Glomerular visceral epithelial cell (primary cell): Measurements from ENCODE around the gene RENBP.
A peak's percentile ranks its signal among the peaks of the same experiment; 100 is the strongest.
"Not testable (repeated sequence)": the region's sequence is repeated elsewhere in the genome, so short reads cannot be mapped to it uniquely, and the experiment has no call there.

Experiments
- DNase-seq: peaks from one replicate; pipeline ENCODE4 v3.0.0-alpha.2; 2016; ENCODE audit errors: extremely low spot score

The RENBP gene

DNA sequence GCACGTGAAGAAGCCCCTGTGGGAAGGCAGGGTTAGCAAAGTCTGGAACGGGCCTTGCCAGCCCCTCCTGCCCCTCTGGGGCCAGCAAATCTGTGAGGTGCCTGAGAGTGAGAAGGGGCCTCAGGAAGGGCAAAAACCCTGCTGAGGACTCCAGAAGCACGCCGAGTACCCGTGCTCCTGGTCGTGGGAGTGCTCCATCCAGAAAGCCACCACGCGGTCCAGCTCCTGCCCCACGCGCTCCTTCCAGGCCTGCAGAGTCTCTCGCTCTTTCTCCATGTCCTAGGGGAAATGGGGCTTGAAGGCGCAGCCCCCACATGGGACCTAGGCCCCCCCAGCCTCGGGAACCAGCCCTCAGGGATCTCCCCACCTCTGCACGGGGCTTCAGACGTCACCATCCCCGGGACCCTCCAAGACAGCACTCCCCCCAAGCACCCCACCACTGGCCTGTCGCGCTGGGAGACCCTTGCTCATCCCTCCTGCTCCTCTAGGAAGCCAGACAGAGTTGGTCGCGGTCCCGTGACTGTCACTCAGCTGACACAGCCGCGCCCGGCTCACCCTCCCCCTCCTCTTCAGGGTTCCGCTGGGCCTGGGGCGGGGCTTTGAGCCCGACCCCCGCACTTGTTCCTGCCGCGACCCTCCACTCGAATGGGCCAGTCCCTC, at the start of gene RENBP:
RENBP (minus strand) TSS at position 504 of the 660 bp plus-strand sequence; CDS start at position 471, 33 bp downstream.
- no peak for DNase-seq

DNA sequence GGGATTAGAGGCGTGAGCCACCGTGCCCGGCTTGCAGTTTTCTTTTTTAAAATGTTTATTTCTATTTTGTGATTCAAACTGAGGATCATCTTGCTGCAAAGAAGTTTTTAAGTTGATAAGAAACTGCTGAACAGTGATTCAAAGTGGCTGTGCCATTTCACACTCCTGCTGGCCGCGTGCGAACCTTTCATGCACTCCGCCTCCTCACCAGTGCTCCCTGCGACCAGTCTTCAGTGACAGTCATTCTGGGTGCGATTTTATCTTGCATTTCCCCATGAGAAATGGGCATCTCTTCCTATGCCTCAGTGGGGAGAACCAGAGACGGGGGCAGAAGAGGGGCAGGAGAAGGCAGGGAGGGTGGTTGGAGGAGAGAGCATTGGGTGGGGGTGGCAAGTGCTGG, 49.5 kb upstream of the RENBP start:
- no peak for DNase-seq

DNA sequence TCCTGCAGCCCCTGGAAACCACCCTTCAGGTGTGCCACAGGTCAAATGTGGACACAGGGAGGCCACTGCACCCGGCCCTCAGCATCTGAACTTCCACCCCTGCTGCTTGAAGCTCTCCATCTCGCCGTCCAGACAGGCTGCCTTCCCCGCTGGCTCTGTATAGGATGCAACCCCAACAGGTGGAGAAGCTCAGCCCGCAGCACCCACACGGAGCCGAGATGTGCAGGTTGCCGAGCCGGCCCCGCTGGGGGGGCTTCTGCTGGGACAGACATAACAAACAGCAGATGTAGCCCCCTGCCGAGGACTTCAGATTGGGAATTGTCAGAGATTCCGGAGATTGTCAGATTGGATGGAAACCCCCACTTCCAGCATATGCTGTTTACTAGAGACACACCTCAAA, 48.6 kb upstream of the RENBP start:
- no peak for DNase-seq

DNA sequence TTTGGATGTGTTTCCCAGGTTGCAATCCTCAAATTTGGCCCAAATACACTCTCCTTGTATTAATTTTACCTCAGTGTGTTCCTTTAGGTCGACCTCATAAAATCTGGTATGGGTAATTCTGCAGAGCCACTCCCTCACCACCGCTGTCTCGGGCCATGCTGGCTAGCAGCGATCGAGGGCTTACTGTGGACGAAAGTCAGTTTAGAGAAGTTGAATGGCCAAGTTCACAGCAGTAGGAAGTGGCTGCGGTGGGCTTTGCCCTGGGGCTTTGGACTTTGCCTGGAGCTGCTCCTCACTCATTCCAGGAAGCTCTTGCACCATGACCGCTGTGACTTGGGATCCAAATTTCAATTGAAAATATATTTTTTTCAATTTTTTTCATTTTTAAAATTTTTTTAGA, 47.7 kb upstream of the RENBP start:
- DNase-seq: no peak

DNA sequence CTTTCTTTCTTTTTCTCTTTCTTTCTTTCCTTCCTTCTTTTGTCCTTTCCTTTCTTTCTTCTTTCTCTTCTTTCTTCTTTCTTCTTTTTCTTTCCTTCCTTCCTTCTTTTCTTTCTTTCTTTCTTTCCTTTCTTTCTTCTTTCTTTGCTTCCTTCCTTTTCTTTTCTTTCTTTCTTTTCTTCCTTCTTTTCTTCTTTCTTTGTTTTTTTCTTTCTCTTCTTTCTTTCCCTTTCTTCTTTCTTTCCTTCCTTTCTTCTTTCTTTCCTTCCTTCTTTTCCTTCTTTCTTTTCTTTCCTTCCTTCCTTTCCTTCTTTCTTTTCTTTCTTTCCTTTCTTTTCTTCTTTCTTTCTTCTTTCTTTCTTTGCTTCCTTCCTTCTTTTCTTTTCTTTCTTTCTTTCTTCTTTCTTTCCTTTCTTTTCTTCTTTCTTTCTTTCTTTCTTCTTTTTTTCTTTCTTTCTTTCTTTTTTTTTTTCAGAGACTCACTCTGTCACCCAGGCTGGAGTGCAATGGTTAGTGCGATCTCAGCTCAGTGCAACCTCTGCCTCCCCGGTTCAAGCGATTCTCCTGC, 46.7 kb upstream of the RENBP start:
- no peak for DNase-seq

DNA sequence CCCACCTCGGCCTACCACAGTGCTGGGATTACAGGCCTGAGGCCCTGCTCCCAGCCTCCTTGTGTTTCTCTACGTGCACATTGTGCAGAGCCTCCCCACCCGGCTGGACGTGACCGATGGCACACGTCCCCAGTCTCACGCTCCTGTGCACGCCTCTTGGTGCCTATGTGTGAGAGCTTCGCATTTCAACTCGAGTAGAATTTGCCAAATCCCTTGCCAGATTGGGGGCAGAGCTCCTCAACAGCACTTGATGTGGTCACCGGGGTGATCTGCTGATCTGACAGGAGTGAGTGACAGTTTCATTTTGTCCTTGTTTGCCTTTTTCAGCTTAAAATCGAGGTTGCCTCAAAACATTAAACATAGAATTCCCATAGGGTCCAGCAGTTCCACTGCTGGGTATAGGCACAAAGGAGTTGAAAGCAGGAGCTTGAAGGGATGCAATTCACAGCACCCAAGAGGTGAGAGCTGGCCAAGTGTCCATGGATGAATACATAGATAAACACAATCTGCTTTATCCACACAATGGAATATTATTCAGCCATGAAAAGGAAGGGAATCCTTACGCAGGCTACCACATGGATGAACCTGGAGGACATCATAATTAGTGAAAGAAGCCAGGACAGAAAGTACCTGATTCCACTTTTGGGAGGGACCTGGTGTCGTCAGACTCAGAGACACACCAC, 45.7 kb upstream of the RENBP start:
- DNase-seq: no peak

DNA sequence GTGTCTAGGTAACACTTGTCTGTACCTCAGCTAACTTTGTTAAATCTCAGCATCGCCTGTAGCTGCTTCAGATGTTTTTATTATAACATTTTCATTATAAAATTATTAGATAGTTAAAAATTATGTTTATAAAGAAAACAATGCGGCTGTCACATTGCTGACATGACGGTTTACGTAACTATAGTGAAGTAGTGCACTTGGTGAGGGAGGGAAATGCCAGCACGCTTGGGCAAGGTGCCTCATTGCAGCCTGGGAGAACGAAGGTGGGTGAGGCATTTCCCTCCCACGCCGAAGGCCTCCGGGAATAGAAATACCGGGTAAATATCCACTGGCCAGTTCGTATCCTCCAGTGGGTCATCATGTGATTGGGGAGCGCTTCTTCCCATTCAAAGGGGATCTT, 44.0 kb upstream of the RENBP start:
- DNase-seq: no peak

DNA sequence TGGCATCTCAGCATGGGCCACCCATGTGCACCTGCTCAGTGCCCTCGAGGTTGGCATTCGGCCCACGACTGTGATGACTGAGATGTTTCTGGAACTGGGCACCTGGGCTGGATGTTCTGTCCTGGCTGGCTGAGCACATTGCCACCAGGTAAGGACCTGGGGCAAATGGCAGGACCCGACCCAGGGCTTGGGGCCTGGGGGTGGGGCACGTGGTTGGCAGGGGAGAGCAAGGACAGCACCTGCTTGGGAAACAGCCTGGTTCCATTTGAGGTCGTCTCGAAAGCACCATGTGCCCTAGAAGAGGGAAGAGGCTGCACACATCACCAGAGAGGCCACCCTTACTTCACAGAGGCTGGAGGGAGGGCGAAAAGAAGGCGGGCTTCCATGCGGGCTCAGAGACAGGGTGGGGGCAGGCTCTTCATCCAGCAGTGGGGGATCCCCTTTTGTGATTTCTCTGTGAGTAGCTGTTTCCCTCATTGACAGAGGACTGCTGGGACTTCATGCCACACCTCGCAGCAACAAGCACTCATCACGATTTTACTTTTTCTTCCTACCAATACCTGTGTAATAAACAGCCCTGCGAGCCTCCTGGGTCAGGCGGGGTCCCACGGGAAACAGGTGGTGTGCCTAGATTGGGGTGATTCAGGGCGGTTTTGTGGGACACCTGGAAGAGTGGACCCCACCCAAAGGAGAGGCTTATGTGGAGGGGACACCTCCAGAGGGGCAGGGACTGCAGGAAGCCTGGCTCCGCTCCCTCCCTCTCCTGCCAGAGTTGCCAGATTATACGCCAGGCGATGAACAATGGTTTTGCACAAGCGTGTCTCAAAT, 40.1 kb upstream of the RENBP start:
- no peak for DNase-seq

DNA sequence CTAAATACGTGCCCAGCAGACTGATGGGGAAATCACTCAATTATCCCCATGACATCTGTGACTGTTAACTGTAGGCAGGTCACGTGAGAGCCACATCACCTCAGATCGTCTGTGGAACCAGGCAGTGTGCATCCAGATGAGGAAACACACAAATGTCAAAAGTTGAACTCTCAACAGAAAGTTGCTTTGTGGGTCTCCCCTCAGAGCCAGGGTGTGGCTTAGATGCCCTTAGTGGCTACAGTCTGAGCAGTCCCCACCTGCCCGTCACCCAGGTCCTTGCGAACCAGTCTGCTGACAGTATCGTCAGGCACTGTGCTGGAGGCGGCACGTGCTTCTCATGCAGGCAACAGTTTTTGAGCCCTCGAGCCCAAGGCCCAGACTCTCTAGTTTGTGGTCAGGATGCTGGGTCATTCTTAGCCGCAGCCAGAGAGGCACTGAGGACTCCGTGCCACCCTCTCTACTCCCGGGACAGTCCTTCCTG, 38.9 kb upstream of the RENBP start:
- no peak for DNase-seq

DNA sequence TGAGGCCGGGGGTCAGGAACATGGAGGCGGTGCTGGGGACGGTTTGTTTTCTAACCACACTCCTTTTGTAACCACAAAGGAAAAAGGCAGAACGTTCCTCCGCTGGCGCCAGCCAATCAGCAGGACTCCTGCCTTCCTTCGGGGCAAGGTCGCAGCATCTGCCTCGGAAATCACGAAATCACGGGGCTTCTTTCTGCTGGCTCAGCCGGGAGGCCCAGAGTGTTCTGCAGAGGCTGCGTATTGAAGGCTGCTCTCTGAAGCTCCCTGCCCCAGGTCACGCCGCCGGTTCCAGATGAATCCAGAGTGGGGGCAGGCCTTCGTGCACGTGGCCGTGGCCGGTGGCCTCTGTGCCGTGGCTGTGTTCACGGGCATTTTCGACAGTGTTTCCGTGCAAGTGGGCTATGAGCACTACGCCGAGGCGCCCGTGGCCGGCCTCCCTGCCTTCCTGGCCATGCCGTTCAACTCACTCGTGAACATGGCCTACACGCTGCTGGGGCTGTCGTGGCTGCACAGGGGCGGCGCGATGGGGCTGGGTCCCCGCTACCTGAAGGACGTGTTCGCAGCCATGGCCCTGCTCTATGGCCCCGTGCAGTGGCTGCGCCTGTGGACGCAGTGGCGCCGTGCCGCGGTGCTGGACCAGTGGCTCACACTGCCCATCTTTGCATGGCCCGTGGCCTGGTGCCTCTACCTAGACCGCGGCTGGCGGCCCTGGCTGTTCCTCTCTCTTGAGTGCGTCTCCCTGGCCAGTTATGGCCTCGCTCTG, 37.5 kb upstream of the RENBP start:
- DNase-seq: no peak

DNA sequence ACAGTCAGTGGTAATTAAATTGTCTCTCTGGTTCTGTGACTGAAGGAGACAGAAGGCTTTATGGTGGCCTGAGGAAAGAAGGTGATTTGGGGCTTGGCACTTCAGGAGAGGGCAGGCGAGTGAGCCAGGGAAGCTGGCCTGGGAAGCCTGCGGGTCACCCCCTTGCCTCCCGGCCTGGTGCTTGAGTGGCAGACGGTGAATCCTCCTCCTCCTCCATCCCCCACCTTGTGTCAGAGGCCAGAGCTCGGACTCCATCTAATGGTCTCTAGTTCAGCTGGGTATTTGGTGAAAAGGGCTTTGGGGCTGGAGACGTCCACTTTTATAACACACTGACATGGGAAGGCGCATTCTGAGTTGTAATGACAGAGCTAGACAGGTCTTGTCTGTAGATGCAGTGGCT, 36.8 kb upstream of the RENBP start:
- DNase-seq: no peak

DNA sequence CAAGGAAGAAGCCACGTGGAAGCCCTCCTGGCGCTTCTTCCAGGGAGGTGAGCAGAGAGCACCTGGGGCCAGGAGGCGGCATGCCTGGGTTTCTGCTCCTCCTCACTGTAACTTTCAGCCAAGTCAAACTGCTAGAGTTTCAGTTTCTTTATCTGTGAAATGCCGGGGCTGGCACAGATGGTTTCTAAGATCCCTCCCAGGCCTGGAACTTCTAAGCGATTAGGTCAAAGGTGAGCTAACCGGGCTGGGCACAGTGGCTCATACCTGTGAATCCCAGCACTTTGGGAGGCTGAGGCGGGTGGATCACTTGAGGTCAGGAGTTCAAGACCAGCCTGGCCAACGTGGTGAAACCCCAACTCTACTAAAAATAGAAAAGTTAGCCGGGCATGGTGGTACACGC, 36.0 kb upstream of the RENBP start:
- not testable (repeated sequence) for DNase-seq

DNA sequence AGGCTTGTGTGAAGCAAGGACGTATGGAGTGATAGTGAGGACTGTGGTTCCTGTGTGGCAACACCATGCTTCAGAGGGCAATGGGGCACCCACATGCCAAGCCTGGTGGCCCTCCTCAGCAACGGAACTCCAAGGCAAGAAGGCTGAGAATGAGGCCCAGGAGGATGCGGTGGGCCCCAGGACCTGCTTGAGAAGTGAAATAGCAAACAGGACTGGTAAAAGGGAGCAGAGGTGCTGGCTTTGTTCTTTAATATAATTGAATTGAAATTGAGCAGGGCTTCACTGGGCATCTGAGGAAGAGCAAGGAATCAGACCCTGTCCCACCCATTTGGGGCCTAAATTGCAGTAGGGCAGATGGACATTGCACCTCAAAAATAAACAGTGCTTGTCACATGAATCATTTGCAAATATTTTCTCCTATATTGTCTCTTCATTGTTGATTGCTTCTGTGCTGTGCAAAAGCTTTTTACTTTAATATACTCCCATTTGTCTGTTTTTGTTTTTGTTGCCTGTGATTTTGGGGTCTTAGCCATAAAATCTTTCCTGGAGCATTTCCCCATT, 30.4 kb upstream of the RENBP start:
- no peak for DNase-seq

DNA sequence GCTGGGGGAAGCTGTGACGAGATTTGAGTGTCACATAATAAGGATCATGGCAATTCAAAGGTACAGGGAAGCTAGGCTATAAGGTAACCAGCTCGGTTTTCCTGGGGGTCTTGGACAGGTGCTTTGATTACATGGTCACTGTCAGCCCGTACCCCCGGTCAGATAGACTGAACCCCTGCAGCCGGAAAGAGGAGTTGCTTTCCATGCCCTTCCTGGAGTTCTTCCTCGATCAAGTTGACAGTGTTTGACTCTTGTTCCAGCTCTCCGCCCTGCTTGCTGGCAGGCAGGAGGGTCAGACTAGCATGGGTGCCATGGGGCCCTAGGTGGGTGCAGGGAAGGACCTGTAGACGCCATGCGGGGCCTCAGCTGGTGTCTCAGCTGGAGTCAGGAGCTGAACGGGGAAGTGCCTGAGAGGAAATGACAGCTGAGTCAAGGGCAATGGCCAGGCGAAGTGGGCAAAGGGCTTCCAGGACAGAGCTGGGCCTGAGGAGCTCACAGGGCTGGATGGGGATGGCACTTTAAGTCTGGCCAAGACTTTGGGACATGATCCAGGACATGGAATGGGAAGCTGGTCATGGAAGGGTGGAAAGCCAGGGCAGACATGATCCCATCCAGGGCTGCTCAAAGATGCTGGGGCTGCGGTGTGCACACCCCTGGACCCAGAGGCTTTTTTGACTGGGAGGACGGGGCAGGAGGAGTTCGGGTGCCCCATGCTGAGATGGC, 29.7 kb upstream of the RENBP start:
- DNase-seq: no peak

DNA sequence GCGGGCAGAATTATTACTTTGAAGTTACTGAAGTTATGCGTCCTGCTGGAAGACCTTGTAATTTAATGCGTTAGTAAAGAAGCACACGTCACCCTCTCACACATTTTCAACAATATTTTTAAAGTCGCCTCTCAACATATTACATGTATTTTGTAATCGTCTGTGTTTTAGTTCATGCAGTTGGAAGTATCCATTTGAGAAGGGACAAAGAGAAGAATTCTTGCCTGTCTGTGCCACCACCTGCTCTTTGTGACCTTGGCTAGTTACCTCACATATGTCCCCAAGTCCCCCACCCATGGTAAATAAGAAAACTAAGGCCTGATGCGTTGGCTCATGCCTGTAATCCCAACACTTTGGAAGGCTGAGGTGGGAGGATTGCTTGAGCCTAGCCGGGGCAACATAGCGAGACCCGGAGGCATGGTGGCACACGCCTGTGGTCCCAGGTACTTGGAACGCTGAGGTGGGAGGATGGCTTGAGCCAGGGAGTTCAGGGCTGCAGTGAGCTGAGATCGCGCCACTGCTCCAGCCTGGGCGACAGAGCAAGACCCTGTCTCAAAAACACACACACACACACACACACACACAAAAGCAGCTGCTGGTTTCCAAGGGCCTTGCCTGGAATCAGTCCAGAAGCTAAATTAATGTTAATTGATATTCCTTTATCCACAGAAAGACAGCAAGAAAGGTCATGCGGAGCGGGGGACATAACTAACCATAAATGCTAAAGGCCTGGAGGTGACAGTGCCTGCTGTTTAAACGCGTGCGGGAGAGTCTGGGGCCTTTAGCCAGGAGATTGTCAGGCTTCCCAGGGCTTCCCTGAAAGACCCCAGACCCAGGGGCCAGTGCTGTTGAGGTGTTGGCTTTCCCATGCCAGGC, 28.9 kb upstream of the RENBP start:
- DNase-seq: no peak

DNA sequence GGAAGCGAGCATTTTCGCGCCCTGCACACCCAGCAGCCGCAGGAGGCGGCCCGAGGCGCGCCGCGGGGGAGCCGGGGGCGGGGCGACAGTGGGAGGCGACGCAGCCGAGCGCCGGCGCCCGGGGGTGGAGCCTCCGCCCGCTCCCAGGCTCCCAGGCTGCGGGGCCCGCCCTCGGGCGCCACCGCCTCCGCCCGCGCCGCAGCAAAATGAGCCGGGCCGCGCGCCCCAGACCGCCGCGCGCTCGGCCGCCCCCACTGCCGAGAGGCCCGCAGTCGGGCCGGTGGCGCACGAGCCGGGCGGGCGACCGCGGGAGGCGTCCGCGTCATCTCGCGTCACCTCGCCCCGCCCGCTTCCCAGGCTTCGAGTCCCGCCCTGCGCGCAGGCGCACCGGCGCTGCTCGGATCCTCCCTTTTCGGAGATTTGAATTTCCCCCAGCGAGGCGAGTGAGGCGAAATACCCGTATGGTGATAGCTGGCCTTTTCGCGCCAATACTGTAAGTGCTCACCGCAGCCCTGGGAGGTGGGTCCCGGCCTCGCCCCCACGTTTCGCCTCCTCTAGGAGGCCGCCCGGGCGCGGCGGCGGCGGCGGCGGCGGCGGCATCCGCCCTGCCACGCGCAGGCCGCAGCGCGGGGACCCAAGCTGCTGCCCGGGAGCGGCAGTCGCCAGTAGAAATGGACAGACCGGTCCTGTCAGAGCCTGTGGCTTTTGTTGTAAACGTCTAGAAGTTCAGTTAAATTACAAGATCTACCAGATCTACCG, 28.1 kb upstream of the RENBP start, which contains the start of gene TMEM187:
TMEM187 (plus strand) TSS at position 387 of the 759 bp plus-strand sequence. CDS start 9,309 bp downstream, outside the sequence.
- peak; percentile 91 for DNase-seq

DNA sequence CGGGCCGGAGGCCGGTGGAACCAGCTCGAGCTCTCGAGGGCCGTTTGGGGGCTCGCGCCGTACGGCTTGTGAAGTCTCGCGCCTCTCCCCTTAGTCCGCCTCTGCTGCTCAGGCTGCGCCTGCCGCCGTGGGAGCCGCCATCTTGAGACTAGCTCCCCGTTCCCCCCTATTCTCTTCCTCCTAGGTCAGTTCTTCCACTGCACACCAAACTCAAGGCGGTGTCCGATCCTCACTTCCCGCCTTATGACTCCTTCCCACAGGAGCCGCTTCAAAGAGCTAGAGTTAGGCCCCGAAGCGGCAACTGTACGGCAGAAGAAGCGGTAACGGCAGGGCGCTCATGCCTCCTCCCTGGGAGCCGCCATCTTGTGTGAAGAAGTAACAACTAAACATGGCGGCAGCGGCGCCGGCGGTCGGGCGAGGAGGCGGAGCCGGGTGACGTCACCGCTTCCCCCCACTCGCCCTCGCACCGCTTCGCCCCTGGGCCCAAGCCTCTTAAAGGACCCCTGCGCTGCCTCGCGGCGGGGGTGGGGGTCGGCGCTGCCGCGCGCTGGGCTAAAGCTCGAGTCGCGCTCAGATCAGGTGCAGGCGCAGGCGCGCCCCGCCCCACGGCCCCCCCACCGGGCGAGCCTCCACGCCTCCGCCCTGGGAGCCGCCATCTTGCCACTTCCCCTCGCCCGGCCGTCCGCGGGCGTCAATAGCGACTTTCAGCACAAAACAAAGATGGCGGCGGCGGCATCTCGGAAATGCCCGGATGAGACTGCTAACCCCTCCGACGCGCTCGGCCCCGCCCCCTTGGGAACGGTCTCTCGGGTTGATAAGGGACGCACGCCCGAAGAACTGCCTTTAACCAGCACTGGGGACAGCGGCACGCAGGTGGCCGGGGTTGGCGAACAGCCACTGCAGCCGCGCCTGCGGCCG, 27.3 kb upstream of the RENBP start, which contains the start of gene HCFC1:
HCFC1 (minus strand) TSS at position 369 of the 918 bp plus-strand sequence. CDS start 978 bp downstream, outside the sequence.
- DNase-seq: peak; percentile 87

DNA sequence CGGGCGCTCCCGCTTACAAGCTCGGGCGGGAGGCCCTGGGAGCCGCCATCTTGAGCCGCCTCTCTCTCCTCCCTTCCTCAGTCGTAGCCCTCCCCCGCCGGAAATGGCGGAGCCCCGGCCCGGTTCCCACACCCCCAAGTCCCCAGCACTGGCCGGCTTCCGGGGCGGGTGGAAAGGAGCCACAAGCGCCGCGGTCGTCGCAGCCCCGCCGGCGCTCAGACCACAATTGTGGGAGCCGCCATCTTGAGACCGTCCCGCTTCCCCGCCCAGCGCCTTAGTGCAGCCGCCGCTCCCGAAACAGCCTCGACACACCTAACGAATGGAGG, 26.6 kb upstream of the RENBP start:
- peak; percentile 84 for DNase-seq
